ENCODE data around the gene CNGA2. TPM values are rescaled to one million over a fixed set of nuclear protein-coding genes. Genes with fewer than 3 reads are reported as not detected.

The CNGA2 gene
- polyA plus RNA-seq, 3 donors, result not detected

DNA sequence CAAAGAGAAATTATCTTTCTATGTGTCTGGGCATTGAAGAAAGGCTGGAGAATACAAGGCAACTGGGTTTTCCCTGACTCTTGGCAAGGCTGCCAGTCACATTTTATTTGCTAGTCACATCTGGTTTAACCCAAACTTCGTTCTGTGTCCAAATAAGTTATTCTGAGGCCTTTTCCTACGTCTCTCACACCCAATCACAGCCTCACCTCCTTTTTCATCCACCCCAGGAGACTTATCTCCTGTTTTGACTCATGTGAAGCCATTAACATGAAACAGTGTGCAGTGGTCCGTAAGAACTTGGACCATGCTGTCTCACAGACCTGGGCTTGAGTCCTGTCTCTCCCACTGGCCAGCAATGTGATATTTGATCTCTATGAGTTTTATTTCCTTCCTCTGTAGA, 59.3 kb downstream of the CNGA2 start:
- DNase-seq (ENCODE audit: low read depth in 3 of 3, low spot score in 2 of 3), result no peak

Other genes with a start within 250 kb of the CNGA2 start
- gene PASD1, start 171.1 kb upstream of the CNGA2 start, polyA plus RNA-seq (ENCODE audit: insufficient read length in 3 of 3), result not detected
- gene PRRG3, start 39.3 kb upstream of the CNGA2 start, polyA plus RNA-seq (ENCODE audit: insufficient read length in 3 of 3), result 10 to 100 TPM in 1 of 3 donors, 1 to 10 TPM in 2; 6.6 to 11.7 (median 7.0) TPM
- gene FATE1, start 18.7 kb upstream of the CNGA2 start, polyA plus RNA-seq (ENCODE audit: insufficient read length in 3 of 3), result under 1 TPM in 2 of 3 donors, not detected in 1; 0.28 to 0.40 TPM
- gene MAGEA4, start 178.1 kb downstream of the CNGA2 start, polyA plus RNA-seq (ENCODE audit: insufficient read length in 3 of 3), result not detected
- gene GABRE, start 239.9 kb downstream of the CNGA2 start, polyA plus RNA-seq (ENCODE audit: insufficient read length in 3 of 3), result 1 to 10 TPM; 3.8 to 5.4 (median 4.1) TPM